ENCODE measurements around the gene CD34. TPM values are rescaled to one million over a fixed set of nuclear protein-coding genes. Genes with fewer than 3 reads are reported as not detected.
A peak's percentile ranks its signal among the peaks of the same experiment; 100 is the strongest.

Gene CD34
- total RNA-seq, 3 donors from 2014 or later, result 7.7 to 26.9 (median 9.7) TPM

GRCh38 chr1:207856276-207857023, 54.5 kb downstream of the CD34 start:
- Histone ChIP-seq H3K36me3 (ENCODE audit: low read depth) (no peaks in the 10 kb centered on the region), H3K4me1 (ENCODE audit: low read depth) (peaks cover 7% of the 10 kb centered on the region), H3K9me3 (no peaks in the 10 kb centered on the region), H3K4me3 (no peak overlapping the region)
- DNase-seq, result no peak
- TF ChIP-seq CTCF (IDR thresholded peaks at IDR 0.05), result no peak
- no peak for ATAC-seq
- intact Hi-C loops (cut with DNase I, micrococcal nuclease), result no loop called here

GRCh38 chr1:207854001-207854400, 56.9 kb downstream of the CD34 start:
- H3K4me1 ChIP-seq (ENCODE audit: low read depth), result peaks cover 10% of the 10 kb centered on the region
- no peak overlapping the region for H3K4me3 ChIP-seq
- DNase-seq, result no peak
- no peaks in the 10 kb centered on the region for H3K9me3 ChIP-seq
- intact Hi-C loops (cut with DNase I, micrococcal nuclease), result no loop called here
- no peak for TF ChIP-seq CTCF (IDR thresholded peaks at IDR 0.05)
- no peak for ATAC-seq
- no peaks in the 10 kb centered on the region for H3K36me3 ChIP-seq (ENCODE audit: low read depth)

- TF ChIP-seq CTCF (IDR thresholded peaks at IDR 0.05), result no peak
- H3K36me3 ChIP-seq (ENCODE audit: low read depth), result no peaks in the 10 kb centered on the region
- ATAC-seq (peak; percentile 83), DNase-seq (peak in 1 of 3 donors; percentile 49)
- H3K4me1 ChIP-seq (ENCODE audit: low read depth), result peaks cover 10% of the 10 kb centered on the region
- H3K4me3 ChIP-seq, result no peak overlapping the region
- intact Hi-C loops (cut with DNase I, micrococcal nuclease), result no loop called here
- H3K9me3 ChIP-seq, result no peaks in the 10 kb centered on the region
Observed at GRCh38 chr1:207853372-207853757, 57.6 kb downstream of the CD34 start.

GRCh38 chr1:207852576-207853371, 58.2 kb downstream of the CD34 start:
- intact Hi-C loops (cut with DNase I, micrococcal nuclease), result no loop called here
- no peak for DNase-seq
- Histone ChIP-seq H3K9me3 (no peaks in the 10 kb centered on the region), H3K4me3 (no peak overlapping the region), H3K4me1 (ENCODE audit: low read depth) (peaks cover 10% of the 10 kb centered on the region), H3K36me3 (ENCODE audit: low read depth) (no peaks in the 10 kb centered on the region)
- TF ChIP-seq CTCF (IDR thresholded peaks at IDR 0.05), result no peak
- no peak for ATAC-seq

- no peak for DNase-seq
- ATAC-seq, result no peak
- no peaks in the 10 kb centered on the region for H3K9me3 ChIP-seq
- intact Hi-C loops (cut with DNase I, micrococcal nuclease), result no loop called here
- no peaks in the 10 kb centered on the region for H3K36me3 ChIP-seq (ENCODE audit: low read depth)
- H3K4me1 ChIP-seq (ENCODE audit: low read depth), result peaks cover 10% of the 10 kb centered on the region
- no peak overlapping the region for H3K4me3 ChIP-seq
- no peak for TF ChIP-seq CTCF (IDR thresholded peaks at IDR 0.05)
Observed at GRCh38 chr1:207851696-207852095, 59.2 kb downstream of the CD34 start.

All from mucosa of descending colon (tissue), 3 donors.